ENCODE measurements around the gene ACP1. TPM values are rescaled to one million over a fixed set of nuclear protein-coding genes. Genes with fewer than 3 reads are reported as not detected.
"Not testable (repeated sequence)": the region's sequence is repeated elsewhere in the genome, so short reads cannot be mapped to it uniquely, and the experiment has no call there.

Gene ACP1
- total RNA-seq, 2 experiments from 2014 or later = 121 to 127 TPM

DNA sequence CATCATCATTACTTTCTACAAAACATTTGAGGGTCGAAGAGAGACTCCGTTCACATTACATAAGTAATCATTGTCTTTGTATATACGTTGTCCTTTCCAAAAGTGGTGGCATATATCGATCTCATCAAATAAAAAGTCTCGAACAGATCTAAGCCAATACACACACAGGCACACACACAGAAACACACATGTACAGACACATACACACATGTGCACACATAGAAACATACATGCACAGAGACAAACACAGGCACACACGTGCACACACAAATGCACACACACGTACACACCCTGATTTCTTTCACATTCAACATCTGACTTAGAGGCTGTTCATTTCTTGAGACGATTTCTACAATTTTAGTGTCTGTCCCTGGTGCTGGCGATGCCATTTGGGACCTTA lies 40.6 kb downstream of the ACP1 start:
- H3K4me1 Mint-ChIP-seq (ENCODE audit: low read depth) = no peaks in the 10 kb centered on the region

DNA sequence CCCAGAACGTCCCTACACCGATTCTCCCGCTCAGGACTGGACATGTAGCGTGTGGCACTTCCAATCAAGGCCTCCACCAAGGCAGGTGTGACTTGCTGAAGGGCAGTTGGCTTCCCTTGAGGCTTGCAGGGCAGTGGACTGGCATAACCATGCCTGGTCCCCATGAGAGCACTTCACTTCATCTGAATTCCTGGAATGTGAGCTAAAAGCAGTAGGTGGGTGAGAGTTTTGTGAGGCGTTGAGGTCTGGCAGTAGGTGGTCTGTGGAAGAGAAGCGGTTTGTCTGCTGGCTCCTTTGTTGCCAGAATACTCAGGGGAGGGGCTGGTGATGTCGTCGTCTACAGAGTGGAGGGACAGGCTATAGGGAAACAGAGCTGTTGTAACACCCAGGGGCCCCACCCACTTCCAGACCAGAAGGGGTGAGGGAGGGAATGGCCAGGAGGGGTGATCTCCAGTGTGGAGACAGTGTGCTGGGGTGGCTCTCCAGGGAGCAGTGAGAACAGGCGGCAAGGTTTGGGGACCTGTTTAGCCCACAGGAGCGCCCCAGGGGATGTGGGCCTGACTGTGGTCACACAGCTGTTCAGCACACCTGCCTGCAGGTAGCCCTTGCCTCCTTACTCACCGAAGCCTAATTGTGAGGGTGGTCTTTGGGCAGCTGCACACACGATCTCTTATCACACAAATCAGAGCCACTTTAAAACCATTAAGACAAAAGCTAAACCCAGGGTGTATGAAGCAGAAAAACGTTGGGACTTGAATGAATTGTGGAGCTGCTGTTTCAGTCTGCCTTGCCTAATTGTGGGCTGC lies 44.6 kb downstream of the ACP1 start:
- CTCF ChIA-PET = no interaction called here
- no peaks in the 10 kb centered on the region for H3K36me3 Mint-ChIP-seq

More for the DNA sequence above, 40.6 kb downstream of the ACP1 start:
- POLR2A ChIA-PET = no interaction called here
- Mint-ChIP-seq H3K36me3 (peaks cover 3% of the 10 kb centered on the region), H3K27ac (no peak overlapping the region), H3K9me3 (peaks cover 7% of the 10 kb centered on the region), H3K4me3 (no peak overlapping the region), H3K27me3 (peaks cover 11% of the 10 kb centered on the region)
- DNase-seq = no peak
- intact Hi-C loops (cut with micrococcal nuclease) = no loop called here
- CTCF ChIA-PET = no interaction called here

DNA sequence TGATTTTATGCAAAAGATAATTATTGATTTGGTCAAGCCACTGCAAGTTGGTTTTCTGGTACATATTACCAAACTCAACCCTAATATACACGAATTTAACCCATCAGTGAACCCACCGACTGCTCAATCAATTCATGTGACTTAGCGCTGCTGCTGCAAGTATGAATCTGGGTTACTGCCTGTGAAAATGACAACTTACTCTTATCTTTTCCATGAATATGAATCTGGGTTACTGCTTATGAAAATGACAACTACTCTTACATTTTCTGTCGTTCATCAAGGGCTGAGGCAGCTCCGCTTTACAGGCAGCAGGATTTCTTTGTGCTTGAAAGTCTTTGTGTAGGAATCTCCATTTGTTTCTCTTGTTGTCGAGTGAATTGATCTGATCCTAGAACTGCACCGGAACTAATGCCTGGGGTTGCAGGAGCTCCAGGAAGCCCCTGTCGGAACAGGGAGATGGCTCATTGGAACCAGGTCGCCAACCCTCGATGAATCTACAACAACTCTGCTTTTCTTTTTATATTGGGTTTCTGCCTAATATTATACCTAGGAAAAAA lies 45.3 kb downstream of the ACP1 start:
- no peak overlapping the region for H3K27ac Mint-ChIP-seq

More for the DNA sequence above, 44.6 kb downstream of the ACP1 start:
- Mint-ChIP-seq H3K9me3 (no peaks in the 10 kb centered on the region), H3K27ac (no peak overlapping the region), H3K27me3 (peaks cover 11% of the 10 kb centered on the region), H3K4me3 (no peak overlapping the region), H3K4me1 (ENCODE audit: low read depth) (no peaks in the 10 kb centered on the region)
- intact Hi-C loops (cut with micrococcal nuclease) = no loop called here
- no peak for DNase-seq
- POLR2A ChIA-PET = no interaction called here

DNA sequence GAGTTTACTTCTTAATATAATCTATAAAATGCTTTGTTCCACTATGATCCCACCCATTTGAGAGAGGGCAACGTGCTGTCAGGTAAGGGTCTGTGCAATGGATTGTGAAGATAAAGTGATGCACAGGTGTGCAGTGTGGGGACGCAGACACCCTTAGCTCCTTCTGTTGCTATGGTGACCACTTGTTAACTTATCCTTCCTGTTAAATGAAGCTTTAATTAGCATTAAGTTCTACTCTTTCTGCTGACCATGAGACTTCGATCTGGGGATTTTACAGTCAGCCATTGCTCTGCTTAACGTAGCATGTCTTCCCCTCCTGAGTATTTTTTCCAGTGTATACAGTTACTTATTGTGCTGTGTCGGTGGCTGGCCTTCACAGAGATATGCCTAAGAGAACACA lies 46.2 kb downstream of the ACP1 start:
- no peak overlapping the region for H3K4me3 Mint-ChIP-seq
- H3K27ac Mint-ChIP-seq = no peak overlapping the region
- intact Hi-C loops (cut with micrococcal nuclease) = no loop called here
- CTCF ChIA-PET = no interaction called here
- POLR2A ChIA-PET = no interaction called here
- peaks cover 10% of the 10 kb centered on the region for H3K27me3 Mint-ChIP-seq
- H3K9me3 Mint-ChIP-seq = no peaks in the 10 kb centered on the region
- DNase-seq = no peak
- no peaks in the 10 kb centered on the region for H3K36me3 Mint-ChIP-seq
- no peaks in the 10 kb centered on the region for H3K4me1 Mint-ChIP-seq (ENCODE audit: low read depth)

More for the DNA sequence above, 45.3 kb downstream of the ACP1 start:
- Mint-ChIP-seq H3K9me3 (no peaks in the 10 kb centered on the region), H3K4me3 (no peak overlapping the region), H3K4me1 (ENCODE audit: low read depth) (no peaks in the 10 kb centered on the region), H3K27me3 (peaks cover 13% of the 10 kb centered on the region), H3K36me3 (no peaks in the 10 kb centered on the region)
- ChIA-PET POLR2A (no interaction called here), CTCF (no interaction called here)
- no peak for DNase-seq
- intact Hi-C loops (cut with micrococcal nuclease) = no loop called here

DNA sequence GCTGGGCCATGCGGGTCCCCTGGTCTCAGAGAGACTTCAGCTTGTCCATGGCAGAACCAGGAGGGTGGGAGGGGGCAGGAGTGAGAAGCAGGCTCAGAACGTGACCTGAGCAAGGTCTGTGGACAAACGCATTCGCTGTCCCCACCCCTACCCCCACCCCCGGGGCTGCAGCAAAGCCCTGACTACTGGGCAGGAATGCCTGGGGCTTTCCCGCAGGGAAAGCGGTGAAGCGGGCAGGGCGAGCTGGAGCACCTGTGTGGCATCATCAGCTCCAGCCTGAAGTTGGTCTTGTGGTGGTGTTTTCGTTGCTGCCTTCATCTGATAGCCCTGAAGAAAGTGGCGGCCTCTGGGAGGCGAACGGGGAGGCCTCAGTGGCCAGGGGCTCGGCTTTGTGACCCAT lies 49.2 kb downstream of the ACP1 start:
- H3K4me3 Mint-ChIP-seq = no peak overlapping the region
- CTCF ChIA-PET = no interaction called here
- intact Hi-C loops (cut with micrococcal nuclease) = no loop called here
- peaks cover 18% of the 10 kb centered on the region for H3K4me1 Mint-ChIP-seq (ENCODE audit: low read depth)
- H3K36me3 Mint-ChIP-seq = peaks cover 4% of the 10 kb centered on the region
- H3K27me3 Mint-ChIP-seq = peaks cover 19% of the 10 kb centered on the region
- H3K27ac Mint-ChIP-seq = no peak overlapping the region
- DNase-seq = no peak
- H3K9me3 Mint-ChIP-seq = peaks cover 5% of the 10 kb centered on the region
- POLR2A ChIA-PET = no interaction called here

DNA sequence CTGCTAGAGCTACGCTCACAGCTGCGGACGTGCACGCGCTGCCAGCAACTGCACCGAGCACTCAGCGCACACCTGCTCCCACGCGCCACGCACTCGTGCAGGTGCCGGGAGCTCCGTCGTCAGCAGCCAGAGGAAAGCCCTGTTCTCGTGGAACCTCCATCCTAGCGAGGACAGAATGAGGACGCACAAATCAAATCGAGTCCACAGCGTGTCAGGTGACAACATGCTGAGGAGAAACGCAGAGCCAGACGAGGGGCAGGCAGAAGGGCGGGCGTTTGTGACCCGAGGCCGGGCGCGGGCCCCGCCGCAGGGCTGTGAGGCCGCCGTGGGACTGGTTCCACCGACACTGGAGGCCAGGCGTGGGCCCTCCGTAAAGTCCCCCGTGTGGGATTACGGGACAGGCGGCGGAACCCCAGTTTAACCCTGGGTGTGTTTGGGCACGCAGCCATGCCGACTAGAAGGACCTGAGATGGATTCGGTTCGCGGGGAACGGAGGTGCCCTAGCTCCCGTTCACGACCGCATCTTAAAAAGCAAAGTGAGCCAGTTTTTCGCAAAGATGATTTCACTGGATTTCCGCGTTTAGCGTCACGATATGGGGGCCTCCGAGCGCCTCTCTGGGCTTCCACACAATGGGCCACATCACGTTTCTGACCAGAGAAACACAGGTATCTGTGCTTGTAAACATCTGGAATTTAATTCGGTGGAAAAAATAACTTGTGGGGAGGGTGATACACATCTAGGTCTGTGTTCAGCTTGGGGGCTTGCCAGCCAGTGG lies 50.0 kb downstream of the ACP1 start:
- POLR2A ChIA-PET = no interaction called here
- H3K27ac Mint-ChIP-seq = no peak overlapping the region
- H3K9me3 Mint-ChIP-seq = peaks cover 6% of the 10 kb centered on the region
- peaks cover 20% of the 10 kb centered on the region for H3K4me1 Mint-ChIP-seq (ENCODE audit: low read depth)
- peaks cover 20% of the 10 kb centered on the region for H3K27me3 Mint-ChIP-seq
- H3K4me3 Mint-ChIP-seq = no peak overlapping the region
- DNase-seq = no peak
- intact Hi-C loops (cut with micrococcal nuclease) = loop anchor here (5.0 kb wide), 1 partner anchor 118 kb away; no protein-coding TSS in a partner anchor
- CTCF ChIA-PET = no interaction called here
- H3K36me3 Mint-ChIP-seq = peaks cover 6% of the 10 kb centered on the region

DNA sequence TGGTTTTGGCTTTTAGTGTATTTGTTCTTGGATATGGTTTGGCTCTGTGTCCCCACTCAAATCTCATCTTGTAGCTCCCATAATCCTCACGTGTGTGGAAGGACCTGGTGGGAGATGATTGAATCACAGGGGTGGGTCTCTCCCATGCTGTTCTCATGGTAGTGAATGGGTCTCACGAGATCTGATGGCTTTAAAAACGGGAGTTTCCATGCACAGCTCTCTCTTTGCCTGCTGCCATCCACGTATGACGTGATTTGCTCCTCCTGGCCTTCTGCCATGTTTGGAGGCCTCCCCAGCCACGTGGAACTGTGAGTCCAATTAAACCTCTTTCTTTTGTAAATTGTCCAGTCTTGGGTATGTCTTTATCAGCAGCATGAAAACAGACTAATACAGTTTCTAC lies 51.2 kb downstream of the ACP1 start:
- H3K4me3 Mint-ChIP-seq, POLR2A ChIA-PET, H3K9me3 Mint-ChIP-seq, DNase-seq, CTCF ChIA-PET, H3K36me3 Mint-ChIP-seq, H3K27ac Mint-ChIP-seq: not testable (repeated sequence)
- Mint-ChIP-seq H3K4me1 (ENCODE audit: low read depth) (peaks cover 20% of the 10 kb centered on the region), H3K27me3 (peaks cover 20% of the 10 kb centered on the region)
- intact Hi-C loops (cut with micrococcal nuclease) = loop anchor here (5.0 kb wide), 1 partner anchor 116 kb away; no protein-coding TSS in a partner anchor

DNA sequence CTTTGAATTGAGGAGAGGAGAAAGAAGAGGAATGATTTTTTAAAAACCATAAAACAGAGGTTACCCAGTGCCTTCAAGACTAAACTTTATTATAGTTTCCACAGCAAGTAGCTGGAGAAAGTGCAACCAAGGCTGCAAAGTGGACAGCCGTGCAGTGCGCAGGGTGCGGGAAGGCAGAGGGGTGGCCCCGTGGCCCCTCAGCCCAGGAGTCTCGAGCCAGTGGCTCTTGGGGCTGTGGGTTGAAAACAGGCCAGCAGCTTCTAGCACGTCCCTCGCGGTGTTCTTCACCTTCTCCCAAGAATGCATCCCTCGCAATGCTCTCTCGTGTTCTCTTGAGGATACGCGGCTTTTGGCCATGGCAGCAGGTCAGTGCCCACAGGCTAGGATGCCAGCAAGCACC lies 51.6 kb downstream of the ACP1 start:
- H3K4me1 Mint-ChIP-seq (ENCODE audit: low read depth) = peaks cover 20% of the 10 kb centered on the region
- peaks cover 6% of the 10 kb centered on the region for H3K9me3 Mint-ChIP-seq
- H3K27ac Mint-ChIP-seq = no peak overlapping the region
- H3K4me3 Mint-ChIP-seq = no peak overlapping the region
- POLR2A ChIA-PET = no interaction called here
- peaks cover 6% of the 10 kb centered on the region for H3K36me3 Mint-ChIP-seq
- peaks cover 16% of the 10 kb centered on the region for H3K27me3 Mint-ChIP-seq
- CTCF ChIA-PET = no interaction called here
- DNase-seq = no peak
- intact Hi-C loops (cut with micrococcal nuclease) = loop anchor here (5.0 kb wide), 1 partner anchor 116 kb away; no protein-coding TSS in a partner anchor

DNA sequence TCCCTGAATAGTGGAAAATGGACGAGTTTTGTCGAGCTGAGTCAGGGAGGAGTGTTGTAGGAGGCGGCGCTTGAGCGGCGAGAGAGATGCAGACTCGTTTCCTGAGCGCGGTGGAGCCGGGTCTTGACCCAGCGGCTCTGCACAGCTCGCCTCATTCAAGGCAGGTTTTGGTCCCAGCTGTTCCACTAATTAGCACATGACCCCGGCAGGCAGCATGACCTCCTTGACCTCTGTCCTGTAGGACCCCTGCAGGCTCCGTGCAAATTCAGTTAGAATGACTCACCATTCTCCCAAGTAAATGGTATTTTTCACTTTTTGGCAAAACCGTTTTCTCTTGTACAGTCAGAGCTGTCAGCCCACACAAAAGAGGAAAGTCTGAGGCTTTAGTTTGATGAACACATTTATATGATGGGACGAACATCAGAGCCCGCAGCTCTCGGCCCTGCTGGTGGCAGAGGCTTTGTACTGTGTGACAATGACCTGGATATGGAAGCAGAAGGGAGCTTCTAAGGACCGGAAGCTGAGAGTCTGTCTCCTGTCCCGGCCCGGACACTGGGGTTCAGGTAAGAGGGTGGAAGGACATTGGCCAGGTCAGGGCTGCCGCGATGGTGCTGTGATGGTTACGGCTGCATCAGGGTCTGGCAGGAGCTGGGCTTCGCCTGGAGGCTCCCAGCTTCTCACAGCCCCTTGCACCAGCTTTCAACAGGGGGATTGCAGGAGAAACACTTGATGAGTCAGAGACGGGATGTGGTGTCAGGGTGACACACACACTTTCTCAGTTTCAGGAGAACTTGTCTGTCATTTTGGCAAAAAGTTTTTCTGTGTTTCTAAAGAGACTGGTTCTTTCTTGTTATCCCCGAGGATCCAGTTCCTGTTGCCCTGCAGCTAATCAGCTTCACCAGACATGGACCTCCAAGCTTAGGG lies 53.0 kb downstream of the ACP1 start:
- Mint-ChIP-seq H3K4me3 (peak overlapping the region; percentile 53), H3K27me3 (peaks cover 19% of the 10 kb centered on the region), H3K27ac (peak overlapping the region; percentile 91), H3K4me1 (ENCODE audit: low read depth) (peaks cover 20% of the 10 kb centered on the region), H3K36me3 (peaks cover 6% of the 10 kb centered on the region), H3K9me3 (peaks cover 6% of the 10 kb centered on the region)
- CTCF ChIA-PET = no interaction called here
- intact Hi-C loops (cut with micrococcal nuclease) = loop anchor here (5.0 kb wide), 1 partner anchor 115 kb away; no protein-coding TSS in a partner anchor
- POLR2A ChIA-PET = interaction anchor here (0.8 to 1.1 kb wide), 2 partner anchors 31 to 76 kb away, joined by 3 to 4 read pairs; no protein-coding TSS in a partner anchor
- DNase-seq = peak; percentile 65

DNA sequence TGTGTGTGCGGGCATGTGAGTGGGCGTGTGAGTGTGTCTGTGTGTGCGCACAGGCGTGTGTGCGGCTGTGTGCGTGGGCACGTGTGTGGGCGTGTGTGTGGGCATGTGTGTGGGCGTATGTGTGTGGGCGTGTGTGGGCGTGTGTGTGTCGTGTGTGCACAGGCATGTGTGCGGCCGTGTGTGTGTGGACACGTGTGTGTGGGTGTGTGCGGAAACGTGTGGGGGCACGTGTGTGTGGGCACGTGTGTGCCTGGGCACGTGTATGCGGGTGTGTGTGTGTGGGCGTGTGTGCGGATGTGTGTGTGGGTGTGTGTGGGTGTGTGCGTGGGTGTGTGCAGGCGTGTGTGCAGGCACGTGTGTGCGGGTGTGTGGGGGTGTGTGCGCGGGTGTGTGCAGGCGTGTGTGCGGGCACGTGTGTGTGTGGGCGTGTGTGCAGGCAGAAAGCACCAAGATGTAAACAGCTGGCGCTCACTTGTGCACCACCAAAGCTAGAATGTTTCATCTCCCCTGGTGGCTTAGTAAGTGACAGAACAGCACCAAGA lies 54.4 kb downstream of the ACP1 start:
- intact Hi-C loops (cut with micrococcal nuclease) = loop anchor here (5.0 kb wide), 1 partner anchor 113 kb away; no protein-coding TSS in a partner anchor
- H3K4me3 Mint-ChIP-seq = peak overlapping the region; percentile 53
- POLR2A ChIA-PET = interaction anchor here (0.6 to 0.7 kb wide), 2 partner anchors 35 to 46 kb away, joined by 3 to 5 read pairs; no protein-coding TSS in a partner anchor

DNA sequence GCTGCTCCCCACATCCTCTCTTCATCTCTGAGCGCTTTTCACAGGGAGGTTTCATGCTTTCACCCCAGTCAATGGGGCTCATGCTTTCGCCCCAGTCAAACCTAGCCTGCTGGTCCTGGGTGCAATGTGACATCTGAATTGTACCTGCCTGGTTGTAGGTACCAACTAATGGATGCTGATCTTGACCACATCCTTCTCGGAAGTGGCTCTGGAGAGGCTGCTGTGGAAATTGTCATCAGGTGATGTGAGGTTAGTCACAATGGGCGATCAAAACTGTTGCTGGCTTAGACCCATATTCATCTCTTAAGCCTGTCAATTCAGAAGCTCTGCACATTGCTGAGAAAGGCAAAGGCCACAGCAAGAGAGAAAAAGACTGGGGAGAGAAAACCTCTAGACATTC lies 55.8 kb downstream of the ACP1 start:
- H3K36me3 Mint-ChIP-seq = peaks cover 6% of the 10 kb centered on the region
- peaks cover 26% of the 10 kb centered on the region for H3K27me3 Mint-ChIP-seq
- H3K4me1 Mint-ChIP-seq (ENCODE audit: low read depth) = peaks cover 20% of the 10 kb centered on the region
- intact Hi-C loops (cut with micrococcal nuclease) = no loop called here
- POLR2A ChIA-PET = no interaction called here
- no peak overlapping the region for H3K27ac Mint-ChIP-seq
- H3K9me3 Mint-ChIP-seq = peaks cover 6% of the 10 kb centered on the region
- DNase-seq = no peak
- H3K4me3 Mint-ChIP-seq = no peak overlapping the region
- CTCF ChIA-PET = interaction anchor here (1.1 kb wide), 1 partner anchor 12 kb away, joined by 5 read pairs; no protein-coding TSS in a partner anchor

More for the DNA sequence above, 54.4 kb downstream of the ACP1 start:
- CTCF ChIA-PET = interaction anchor here (1.1 kb wide), 1 partner anchor 13 kb away, joined by 5 read pairs; no protein-coding TSS in a partner anchor
- Mint-ChIP-seq H3K4me1 (ENCODE audit: low read depth) (peaks cover 20% of the 10 kb centered on the region), H3K36me3 (peaks cover 6% of the 10 kb centered on the region), H3K9me3 (peaks cover 6% of the 10 kb centered on the region), H3K27me3 (peaks cover 19% of the 10 kb centered on the region), H3K27ac (peak overlapping the region; percentile 91)
- no peak for DNase-seq

Measured in activated CD4-positive, alpha-beta memory T cell treated with anti-CD3 and anti-CD28 coated beads for 36 hours (primary cell).